Neural progenitor cell (in vitro differentiated cells): Measurements from ENCODE around the gene SRGAP3.

ENCODE experiments used
- CTCF ChIP-seq: fragments of 200-600 bp; sonication (generic); IDR thresholded peaks from 2 replicates; pipeline ENCODE4 v1.5.1; 2017; ENCODE audit warnings: antibody characterized with exemption, mild to moderate bottlenecking
- EZH2 ChIP-seq: fragments of 200-600 bp; sonication (generic); IDR thresholded peaks from 2 replicates; pipeline ENCODE4 v1.6.1; 2017; ENCODE audit warnings: antibody characterized with exemption, mild to moderate bottlenecking, moderate library complexity
- EZH2phosphoT487 ChIP-seq: fragments of 200-600 bp; sonication (generic); IDR thresholded peaks from 2 replicates; pipeline ENCODE4 v1.6.1; 2017; ENCODE audit warnings: antibody characterized with exemption

GRCh38 chr3:9193211-9193610 is 56.2 kb downstream of the SRGAP3 start:
- no peak for TF ChIP-seq CTCF
- TF ChIP-seq EZH2phosphoT487: no peak
- TF ChIP-seq EZH2: no peak
